ENCODE results near the gene MOB2.

Gene MOB2

DNA sequence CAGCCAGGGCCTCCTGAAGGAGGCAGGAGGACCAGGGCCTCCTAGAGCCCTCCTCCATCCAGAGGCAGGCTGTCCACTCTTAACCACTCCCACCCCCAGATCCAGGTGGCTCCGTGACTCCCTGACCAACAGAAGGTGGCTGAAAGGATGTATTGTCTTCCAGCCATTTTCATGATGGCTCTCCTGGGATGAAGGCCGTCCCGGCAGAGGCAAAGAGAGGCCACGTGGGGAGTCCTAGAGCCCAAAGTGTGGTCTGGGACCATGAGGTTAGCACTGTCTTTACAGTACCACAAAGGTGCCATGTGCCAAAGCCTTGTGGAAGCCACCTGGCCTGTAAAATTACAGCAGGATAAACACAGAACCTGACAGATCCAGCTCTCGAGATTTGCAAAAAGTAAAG, 43.2 kb upstream of the MOB2 start:
- Histone ChIP-seq H3K4me1 (peaks cover 5% of the 10 kb centered on the region), H3K4me2 (ENCODE audit: low read length) (no peak overlapping the region), H3K36me3 (ENCODE audit: control insufficient read depth, insufficient read depth, low read length) (no peaks in the 10 kb centered on the region), H2AFZ (no peak overlapping the region), H3K27me3 (ENCODE audit: control insufficient read depth, insufficient read depth, low read length) (no peaks in the 10 kb centered on the region), H3K9ac (no peak overlapping the region), H3K9me3 (ENCODE audit: control insufficient read depth, low read length) (no peaks in the 10 kb centered on the region), H3K4me3 (ENCODE audit: low read depth, low read length) (no peak overlapping the region), H3K27ac (no peak overlapping the region), H3K79me2 (peaks cover 64% of the 10 kb centered on the region)
- TF ChIP-seq, protein P1, sequence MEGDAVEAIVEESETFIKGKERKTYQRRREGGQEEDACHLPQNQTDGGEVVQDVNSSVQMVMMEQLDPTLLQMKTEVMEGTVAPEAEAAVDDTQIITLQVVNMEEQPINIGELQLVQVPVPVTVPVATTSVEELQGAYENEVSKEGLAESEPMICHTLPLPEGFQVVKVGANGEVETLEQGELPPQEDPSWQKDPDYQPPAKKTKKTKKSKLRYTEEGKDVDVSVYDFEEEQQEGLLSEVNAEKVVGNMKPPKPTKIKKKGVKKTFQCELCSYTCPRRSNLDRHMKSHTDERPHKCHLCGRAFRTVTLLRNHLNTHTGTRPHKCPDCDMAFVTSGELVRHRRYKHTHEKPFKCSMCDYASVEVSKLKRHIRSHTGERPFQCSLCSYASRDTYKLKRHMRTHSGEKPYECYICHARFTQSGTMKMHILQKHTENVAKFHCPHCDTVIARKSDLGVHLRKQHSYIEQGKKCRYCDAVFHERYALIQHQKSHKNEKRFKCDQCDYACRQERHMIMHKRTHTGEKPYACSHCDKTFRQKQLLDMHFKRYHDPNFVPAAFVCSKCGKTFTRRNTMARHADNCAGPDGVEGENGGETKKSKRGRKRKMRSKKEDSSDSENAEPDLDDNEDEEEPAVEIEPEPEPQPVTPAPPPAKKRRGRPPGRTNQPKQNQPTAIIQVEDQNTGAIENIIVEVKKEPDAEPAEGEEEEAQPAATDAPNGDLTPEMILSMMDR (IDR thresholded peaks at IDR 0.05): no peak

DNA sequence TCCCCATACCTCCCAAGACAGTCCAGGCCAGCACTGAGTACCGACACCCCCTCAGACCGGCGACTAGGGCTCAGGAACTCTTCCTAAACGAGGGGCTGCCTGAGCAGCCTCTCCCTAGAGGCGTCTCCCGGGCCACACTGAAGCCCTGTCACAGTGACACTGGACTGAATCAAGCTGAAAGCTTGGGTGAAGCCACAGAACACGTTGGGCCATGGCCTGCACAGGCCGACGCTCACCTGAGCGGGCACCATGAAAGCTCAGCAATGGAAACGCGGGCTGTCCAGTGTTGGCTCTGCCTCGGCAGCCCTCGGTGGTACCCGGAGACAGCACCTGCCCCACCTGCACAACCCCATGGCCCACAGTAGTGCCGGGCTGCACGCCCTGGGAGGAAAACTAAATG, 42.7 kb upstream of the MOB2 start:
- Histone ChIP-seq H3K27ac (no peak overlapping the region), H3K27me3 (ENCODE audit: control insufficient read depth, insufficient read depth, low read length) (no peaks in the 10 kb centered on the region), H3K4me2 (ENCODE audit: low read length) (no peak overlapping the region), H3K4me3 (ENCODE audit: low read depth, low read length) (no peak overlapping the region), H3K36me3 (ENCODE audit: control insufficient read depth, insufficient read depth, low read length) (no peaks in the 10 kb centered on the region), H3K9ac (no peak overlapping the region), H2AFZ (no peak overlapping the region), H3K9me3 (ENCODE audit: control insufficient read depth, low read length) (no peaks in the 10 kb centered on the region), H3K4me1 (peaks cover 5% of the 10 kb centered on the region), H3K79me2 (peaks cover 59% of the 10 kb centered on the region)
- TF ChIP-seq, protein P1 (IDR thresholded peaks at IDR 0.05): no peak

DNA sequence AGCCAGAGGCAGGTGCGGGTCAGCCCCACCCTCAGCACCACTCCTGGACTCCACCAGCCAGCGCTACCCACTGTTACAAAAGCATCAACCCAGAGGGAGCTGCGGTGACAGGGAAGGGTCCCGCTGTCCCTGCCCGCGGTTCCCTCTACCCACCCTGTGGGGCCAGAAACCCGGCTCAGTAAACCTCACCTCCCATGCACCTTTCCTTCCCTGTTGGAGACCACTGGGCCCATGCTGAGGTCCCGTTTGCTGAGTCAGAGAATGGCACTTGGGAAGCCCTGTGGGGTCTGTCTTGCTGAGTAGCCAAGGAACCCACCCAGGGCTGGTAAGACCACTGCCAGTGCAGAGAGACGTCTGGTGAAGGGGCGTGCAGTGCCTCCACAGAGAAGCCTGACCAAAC, 42.1 kb upstream of the MOB2 start:
- Histone ChIP-seq H3K9me3 (ENCODE audit: control insufficient read depth, low read length) (no peaks in the 10 kb centered on the region), H3K4me2 (ENCODE audit: low read length) (no peak overlapping the region), H3K4me3 (ENCODE audit: low read depth, low read length) (no peak overlapping the region), H3K27me3 (ENCODE audit: control insufficient read depth, insufficient read depth, low read length) (no peaks in the 10 kb centered on the region), H3K4me1 (peaks cover 5% of the 10 kb centered on the region), H3K79me2 (peaks cover 57% of the 10 kb centered on the region), H2AFZ (no peak overlapping the region), H3K36me3 (ENCODE audit: control insufficient read depth, insufficient read depth, low read length) (no peaks in the 10 kb centered on the region), H3K27ac (no peak overlapping the region), H3K9ac (no peak overlapping the region)
- TF ChIP-seq, protein P1 (IDR thresholded peaks at IDR 0.05): no peak

DNA sequence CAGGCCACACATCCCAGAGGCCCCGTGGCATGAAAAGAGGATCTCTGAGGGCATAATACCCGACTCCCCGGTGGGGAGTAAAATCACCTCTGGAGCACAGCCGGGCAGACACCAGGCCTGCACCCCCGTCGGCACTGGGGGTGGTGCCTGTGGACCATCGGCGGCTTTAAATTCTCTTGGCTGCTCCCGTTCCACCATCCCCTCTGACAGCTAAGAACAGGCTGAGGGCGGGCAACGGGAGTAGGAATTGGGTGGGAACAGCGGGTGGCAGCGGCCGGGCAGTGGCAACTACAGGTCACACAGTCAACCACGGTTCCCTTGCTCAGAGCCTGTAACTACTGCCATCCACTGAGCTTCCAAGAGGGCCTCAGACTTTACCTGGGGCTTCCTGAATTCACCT, 40.2 kb upstream of the MOB2 start:
- Histone ChIP-seq H3K9me3 (ENCODE audit: control insufficient read depth, low read length) (no peaks in the 10 kb centered on the region), H3K4me1 (peaks cover under 1% of the 10 kb centered on the region), H3K79me2 (peaks cover 43% of the 10 kb centered on the region), H3K27ac (no peak overlapping the region), H3K9ac (no peak overlapping the region), H3K36me3 (ENCODE audit: control insufficient read depth, insufficient read depth, low read length) (no peaks in the 10 kb centered on the region), H3K4me3 (ENCODE audit: low read depth, low read length) (no peak overlapping the region), H2AFZ (no peak overlapping the region), H3K4me2 (ENCODE audit: low read length) (no peak overlapping the region), H3K27me3 (ENCODE audit: control insufficient read depth, insufficient read depth, low read length) (no peaks in the 10 kb centered on the region)
- TF ChIP-seq, protein P1 (IDR thresholded peaks at IDR 0.05): no peak

DNA sequence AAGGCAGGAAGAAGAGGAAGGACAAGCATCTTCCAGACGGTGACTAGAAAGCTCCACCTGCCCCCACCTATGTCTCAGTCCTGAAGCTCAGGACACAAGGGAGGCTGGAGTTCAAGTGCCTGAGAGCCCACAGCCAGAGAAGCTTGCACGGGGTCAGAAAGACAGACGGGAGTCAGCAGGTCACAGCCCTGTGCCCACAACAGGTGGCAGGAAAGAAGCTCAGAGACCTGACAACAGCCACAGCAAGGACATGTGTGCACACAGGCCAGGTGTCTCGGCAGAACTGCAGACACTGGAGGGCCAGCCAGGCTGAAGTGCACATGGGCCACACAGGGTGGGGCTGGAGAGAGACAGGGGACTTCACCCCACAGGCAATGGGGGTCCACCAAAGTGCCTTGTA, 37.2 kb upstream of the MOB2 start:
- H2AFZ ChIP-seq: no peak overlapping the region
- peaks cover 32% of the 10 kb centered on the region for H3K79me2 ChIP-seq
- no peaks in the 10 kb centered on the region for H3K9me3 ChIP-seq (ENCODE audit: control insufficient read depth, low read length)
- H3K4me2 ChIP-seq (ENCODE audit: low read length): no peak overlapping the region
- no peak overlapping the region for H3K9ac ChIP-seq
- TF ChIP-seq, protein P1 (IDR thresholded peaks at IDR 0.05): no peak
- H3K4me3 ChIP-seq (ENCODE audit: low read depth, low read length): no peak overlapping the region
- no peaks in the 10 kb centered on the region for H3K36me3 ChIP-seq (ENCODE audit: control insufficient read depth, insufficient read depth, low read length)
- no peak overlapping the region for H3K27ac ChIP-seq
- H3K27me3 ChIP-seq (ENCODE audit: control insufficient read depth, insufficient read depth, low read length): no peaks in the 10 kb centered on the region
- no peaks in the 10 kb centered on the region for H3K4me1 ChIP-seq

Measured in parathyroid adenoma (tissue), 2 donors.